Gastroesophageal sphincter (tissue), 4 donors: ENCODE results near the gene NLRP1. TPM values are rescaled to one million over a fixed set of nuclear protein-coding genes. Genes with fewer than 3 reads are reported as not detected.

Experiments
- ATAC-seq: fragments of 150-250 bp; one replicate; pipeline ENCODE4 v1.9.1; 2016; ENCODE audit warnings: mild to moderate bottlenecking, moderate library complexity
- H3K27ac ChIP-seq, 4 donors: fragments of 200-600 bp; sonication (generic) in 3 of 4; 1 replicate in 3 of 4; 2 replicates in 1 of 4; pipeline ENCODE4 v1.5.1; 2016 to 2019
- H3K27me3 ChIP-seq: fragments of 200-600 bp; sonication (generic); one replicate; pipeline ENCODE4 v1.5.1; 2019
- H3K36me3 ChIP-seq, 2 donors: fragments of 200-600 bp; sonication (generic); one replicate each; pipeline ENCODE4 v1.5.1; 2019; ENCODE audit warnings: control low read depth in 1 of 2
- H3K4me1 ChIP-seq, 3 donors: fragments of 200-600 bp; sonication (generic); 1 replicate in 2 of 3; 2 replicates in 1 of 3; pipeline ENCODE4 v1.5.1; 2016 to 2019; ENCODE audit warnings: control low read depth in 2 of 3
- H3K4me3 ChIP-seq, 2 donors: fragments of 200-600 bp; sonication (generic); one replicate each; pipeline ENCODE4 v1.5.1; 2019; ENCODE audit warnings: mild to moderate bottlenecking in 1 of 2, moderate library complexity in 1 of 2
- H3K9me3 ChIP-seq, 3 donors: fragments of 200-600 bp; sonication (generic); one replicate each; pipeline ENCODE4 v1.5.1; 2017 to 2019; ENCODE audit warnings: control low read depth in 2 of 3
- EP300 ChIP-seq: sonication (generic); formaldehyde crosslinking; IDR thresholded peaks from one replicate; pipeline ENCODE4 v1.6.1; 2017; ENCODE audit warnings: antibody characterized with exemption, mild to moderate bottlenecking
- POLR2A ChIP-seq, 2 donors: fragments of 450-650 bp; IDR thresholded peaks; one replicate each; pipeline ENCODE4 v1.6.1; 2017; ENCODE audit warnings: antibody characterized with exemption in 2 of 2, mild to moderate bottlenecking in 2 of 2, moderate library complexity in 1 of 2
- POLR2AphosphoS5 ChIP-seq: sonication (generic); formaldehyde crosslinking; IDR thresholded peaks from one replicate; pipeline ENCODE4 v1.6.1; 2017; ENCODE audit warnings: antibody characterized with exemption
- WGBS, 2 donors: methylation state at CpG; one replicate each; pipeline ENCODE4 v1.1.5; 2018; ENCODE audit warnings: low coverage in 1 of 2; 5-methylcytosine and 5-hydroxymethylcytosine counted together
- total RNA-seq, 4 donors: library from RNA; depleted of rRNA; stranded (reverse); fragments of >200 nt; gene quantifications; one replicate each; pipeline ENCODE4 v1.1.0, GENCODE V29; 2016
- TF ChIP-seq, protein P1 (sequence below), 4 experiments: fragments of 200-600 bp in 2 of 4; fragments of 450-650 bp in 2 of 4; sonication (generic) in 1 of 4; IDR thresholded peaks; one replicate each; pipeline ENCODE4 v1.5.1; 2017 to 2019; ENCODE audit warnings: antibody characterized with exemption in 4 of 4, mild to moderate bottlenecking in 2 of 4, moderate library complexity in 2 of 4

The NLRP1 gene
- total RNA-seq, 4 donors from 2014 or later: 8.2 to 26.0 (median 19.6) TPM

DNA sequence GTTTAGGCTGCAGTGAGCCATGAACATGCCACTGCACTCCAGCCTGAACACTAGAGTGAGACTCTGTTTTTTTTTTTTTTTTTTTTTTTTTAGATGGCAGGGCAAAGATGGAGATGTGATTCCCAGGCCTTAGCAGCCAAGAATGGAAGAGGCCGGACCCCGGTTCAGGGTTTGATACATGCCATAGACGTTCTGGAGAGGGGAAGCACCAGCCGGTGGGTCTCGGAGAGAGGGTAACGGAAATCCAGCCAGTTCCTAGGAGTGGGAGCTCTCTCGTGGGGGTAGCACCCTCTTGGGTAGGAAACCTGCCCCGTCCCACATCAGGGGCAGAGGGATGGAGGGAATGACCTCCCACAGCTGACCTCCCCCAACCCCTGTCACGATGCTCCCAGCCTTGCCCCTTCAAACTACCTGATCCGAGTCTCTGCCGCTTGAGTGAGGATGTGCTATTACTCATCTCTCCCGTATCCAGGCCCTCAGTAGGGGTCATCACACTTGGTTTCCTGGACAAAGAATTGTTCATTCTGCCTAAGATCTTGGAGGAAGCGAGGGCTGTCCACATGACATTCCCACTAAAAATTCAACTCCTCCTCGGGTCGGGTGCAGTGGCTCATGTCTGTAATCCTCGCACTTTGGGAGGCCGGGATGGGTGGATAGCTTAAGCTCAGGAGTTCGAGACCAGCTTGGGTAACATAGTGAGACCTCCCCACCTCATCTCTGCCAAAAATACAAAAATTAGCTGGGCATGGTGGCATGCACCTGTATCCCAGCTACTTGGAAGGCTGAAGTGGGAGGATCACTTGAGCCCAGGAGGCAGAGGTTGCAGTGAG lies 50.6 kb downstream of the NLRP1 start:
- 85 to 88% methylated on average over 5 to 12 of the region's 18 CpGs for WGBS, 2 donors
- Histone ChIP-seq H3K4me1 (no peaks in the 10 kb centered on the region), H3K4me3 (no peak overlapping the region), H3K27me3 (no peaks in the 10 kb centered on the region), H3K27ac (no peak overlapping the region), H3K9me3 (no peaks in the 10 kb centered on the region), H3K36me3 (peaks cover 0 to 41% of the 10 kb centered on the region in 2 donors)
- ATAC-seq: no peak
- TF ChIP-seq POLR2A (IDR thresholded peaks at IDR 0.05) (no peak), EP300 (no peak), POLR2AphosphoS5 (no peak)
- TF ChIP-seq, protein P1, sequence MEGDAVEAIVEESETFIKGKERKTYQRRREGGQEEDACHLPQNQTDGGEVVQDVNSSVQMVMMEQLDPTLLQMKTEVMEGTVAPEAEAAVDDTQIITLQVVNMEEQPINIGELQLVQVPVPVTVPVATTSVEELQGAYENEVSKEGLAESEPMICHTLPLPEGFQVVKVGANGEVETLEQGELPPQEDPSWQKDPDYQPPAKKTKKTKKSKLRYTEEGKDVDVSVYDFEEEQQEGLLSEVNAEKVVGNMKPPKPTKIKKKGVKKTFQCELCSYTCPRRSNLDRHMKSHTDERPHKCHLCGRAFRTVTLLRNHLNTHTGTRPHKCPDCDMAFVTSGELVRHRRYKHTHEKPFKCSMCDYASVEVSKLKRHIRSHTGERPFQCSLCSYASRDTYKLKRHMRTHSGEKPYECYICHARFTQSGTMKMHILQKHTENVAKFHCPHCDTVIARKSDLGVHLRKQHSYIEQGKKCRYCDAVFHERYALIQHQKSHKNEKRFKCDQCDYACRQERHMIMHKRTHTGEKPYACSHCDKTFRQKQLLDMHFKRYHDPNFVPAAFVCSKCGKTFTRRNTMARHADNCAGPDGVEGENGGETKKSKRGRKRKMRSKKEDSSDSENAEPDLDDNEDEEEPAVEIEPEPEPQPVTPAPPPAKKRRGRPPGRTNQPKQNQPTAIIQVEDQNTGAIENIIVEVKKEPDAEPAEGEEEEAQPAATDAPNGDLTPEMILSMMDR (IDR thresholded peaks at IDR 0.05): no peak

- no peak for ATAC-seq
- 82% methylated on average over 8 of the region's 8 CpGs; no CpG with 5 or more reads in 1 of the 2 donors for WGBS, 2 donors
These were observed 51.7 kb downstream of the NLRP1 start for GRCh38 chr17:5532581-5532980.

DNA sequence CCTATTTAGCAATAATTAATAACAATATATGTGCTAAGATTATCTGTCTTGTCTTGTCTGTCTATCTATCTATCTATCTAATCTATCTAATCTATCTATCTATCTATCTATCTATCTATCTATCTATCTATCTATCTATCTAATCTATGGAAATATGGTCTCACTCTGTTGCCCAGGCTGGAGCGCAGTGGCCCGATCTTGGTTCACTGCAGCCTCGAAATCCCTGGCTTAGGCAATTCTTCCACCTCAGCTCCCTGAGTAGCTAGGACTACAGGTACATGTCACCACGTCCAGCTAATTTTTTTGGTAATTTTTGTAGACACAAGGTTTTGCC lies 53.3 kb downstream of the NLRP1 start:
- no peak for ATAC-seq
- TF ChIP-seq POLR2AphosphoS5: no peak
- TF ChIP-seq, protein P1 (IDR thresholded peaks at IDR 0.05): no peak
- TF ChIP-seq POLR2A (IDR thresholded peaks at IDR 0.05): no peak
- no peak for TF ChIP-seq EP300
- Histone ChIP-seq H3K9me3 (no peaks in the 10 kb centered on the region), H3K4me1 (peaks cover 0 to 11% (median 3%) of the 10 kb centered on the region in 3 donors), H3K27ac (no peak overlapping the region), H3K4me3 (no peak overlapping the region), H3K36me3 (peaks cover 0 to 41% of the 10 kb centered on the region in 2 donors), H3K27me3 (no peaks in the 10 kb centered on the region)
- 92 to 97% methylated on average over 3 of the region's 4 CpGs for WGBS, 2 donors

More at GRCh38 chr17:5532581-5532980, 51.7 kb downstream of the NLRP1 start:
- TF ChIP-seq EP300: no peak
- no peak for TF ChIP-seq POLR2A (IDR thresholded peaks at IDR 0.05)
- no peak for TF ChIP-seq POLR2AphosphoS5
- TF ChIP-seq, protein P1 (IDR thresholded peaks at IDR 0.05): no peak
- H3K4me1 ChIP-seq: no peaks in the 10 kb centered on the region
- H3K9me3 ChIP-seq: no peaks in the 10 kb centered on the region
- H3K36me3 ChIP-seq: peaks cover 0 to 40% of the 10 kb centered on the region in 2 donors
- no peak overlapping the region for H3K4me3 ChIP-seq
- no peaks in the 10 kb centered on the region for H3K27me3 ChIP-seq
- no peak overlapping the region for H3K27ac ChIP-seq

DNA sequence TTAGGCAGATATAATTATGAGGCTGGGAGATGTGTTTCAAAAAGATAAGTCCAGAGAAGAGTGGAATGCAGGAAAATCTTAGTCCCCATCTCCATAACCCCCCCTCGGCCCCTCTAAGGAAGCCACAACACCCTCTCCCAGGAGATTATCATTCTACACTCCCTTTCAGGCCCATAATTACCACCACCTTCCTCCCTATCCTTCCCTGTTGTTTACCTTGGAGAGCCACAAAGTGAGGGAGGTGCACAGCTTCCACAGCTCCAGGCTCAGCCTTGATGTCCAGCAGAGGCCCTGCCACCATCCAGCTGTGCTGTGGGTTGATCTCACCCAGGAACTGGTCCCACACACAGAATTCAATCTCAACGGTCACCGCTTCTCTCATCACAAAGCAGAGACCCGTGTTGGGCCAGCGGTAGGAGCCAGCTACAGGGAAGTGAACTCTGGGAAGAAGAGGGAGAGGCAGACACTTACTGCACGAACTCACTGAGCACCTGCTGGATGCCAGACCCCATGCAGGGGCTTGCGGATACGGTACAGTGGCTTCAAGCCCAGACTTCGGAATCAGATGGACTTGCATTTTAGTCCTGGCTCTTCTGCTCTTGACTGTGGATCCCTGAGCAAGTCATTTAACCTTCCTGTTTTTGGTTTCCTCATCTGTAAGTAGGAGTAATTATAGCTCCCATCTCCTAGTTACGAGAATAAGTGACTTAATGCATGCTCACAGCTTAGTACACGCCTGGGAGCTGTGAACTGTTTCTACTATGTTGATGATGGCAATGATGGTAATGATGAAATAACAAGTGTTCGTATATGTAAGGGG lies 53.8 kb downstream of the NLRP1 start:
- no peaks in the 10 kb centered on the region for H3K27me3 ChIP-seq
- no peak overlapping the region for H3K27ac ChIP-seq
- no peak for ATAC-seq
- H3K9me3 ChIP-seq: no peaks in the 10 kb centered on the region
- H3K4me3 ChIP-seq: no peak overlapping the region
- TF ChIP-seq, protein P1 (IDR thresholded peaks at IDR 0.05): no peak
- TF ChIP-seq EP300 (no peak), POLR2A (IDR thresholded peaks at IDR 0.05) (no peak), POLR2AphosphoS5 (no peak)
- 83 to 86% methylated on average over 6 to 8 of the region's 12 CpGs for WGBS, 2 donors
- H3K4me1 ChIP-seq: peaks cover 0 to 11% (median 3%) of the 10 kb centered on the region in 3 donors
- peaks cover 0 to 43% of the 10 kb centered on the region in 2 donors for H3K36me3 ChIP-seq
